Head of caudate nucleus (tissue), 42 donors: ENCODE measurements around the gene MRM3.
"Not testable (repeated sequence)": the region's sequence is repeated elsewhere in the genome, so short reads cannot be mapped to it uniquely, and the experiment has no call there.

ENCODE experiments used
- DNase-seq, 42 donors: peaks; one replicate each; pipeline versions ENCODE4 v3.0.0 to v3.0.0-alpha.2; 2020 to 2021; ENCODE audit warnings: mixed read lengths in 7 of 42
- intact Hi-C: fragments of 100-400 bp; cut with DNase I; formaldehyde crosslinking; loops from one replicate; pipeline ENCODE4 v1.15.0; 2022

MRM3 gene

GRCh38 chr17:805886-806285 lies 23.7 kb downstream of the MRM3 start:
- intact Hi-C loops = not testable (repeated sequence)

GRCh38 chr17:806346-806745 lies 24.2 kb downstream of the MRM3 start:
- intact Hi-C loops = no loop called here
- DNase-seq = no peak

More at GRCh38 chr17:805886-806285, 23.7 kb downstream of the MRM3 start:
- not testable (repeated sequence) for DNase-seq

- intact Hi-C loops = no loop called here
- DNase-seq = peak in 1 of 42 donors; percentile 10
Measured at GRCh38 chr17:806781-807522, 24.8 kb downstream of the MRM3 start.

- intact Hi-C loops = no loop called here
- peak in 1 of 42 donors; percentile 16 for DNase-seq
Measured at GRCh38 chr17:807523-808294, 25.6 kb downstream of the MRM3 start.

- intact Hi-C loops = no loop called here
- no peak for DNase-seq
Measured at GRCh38 chr17:811051-811784, 29.1 kb downstream of the MRM3 start.

- no peak for DNase-seq
- intact Hi-C loops = no loop called here
Measured at GRCh38 chr17:812638-813204, 30.6 kb downstream of the MRM3 start.

GRCh38 chr17:814371-814770 lies 32.2 kb downstream of the MRM3 start:
- intact Hi-C loops = no loop called here
- DNase-seq = no peak

- intact Hi-C loops = no loop called here
Measured at GRCh38 chr17:819251-819650, 37.1 kb downstream of the MRM3 start.

GRCh38 chr17:823501-823902 lies 41.3 kb downstream of the MRM3 start:
- intact Hi-C loops = no loop called here

More at GRCh38 chr17:819251-819650, 37.1 kb downstream of the MRM3 start:
- no peak for DNase-seq

GRCh38 chr17:824378-824777 lies 42.2 kb downstream of the MRM3 start:
- intact Hi-C loops = no loop called here
- no peak for DNase-seq

More at GRCh38 chr17:823501-823902, 41.3 kb downstream of the MRM3 start:
- DNase-seq = no peak

GRCh38 chr17:825216-825615 lies 43.1 kb downstream of the MRM3 start:
- no peak for DNase-seq
- intact Hi-C loops = no loop called here

- intact Hi-C loops = no loop called here
- DNase-seq = no peak
Measured at GRCh38 chr17:826778-827177, 44.6 kb downstream of the MRM3 start.

GRCh38 chr17:828761-829160 lies 46.6 kb downstream of the MRM3 start:
- no peak for DNase-seq
- intact Hi-C loops = no loop called here

GRCh38 chr17:829614-830013 lies 47.5 kb downstream of the MRM3 start:
- intact Hi-C loops, DNase-seq: not testable (repeated sequence)

GRCh38 chr17:830381-830780 lies 48.2 kb downstream of the MRM3 start:
- DNase-seq = no peak
- intact Hi-C loops = no loop called here

- no peak for DNase-seq
- intact Hi-C loops = no loop called here
Measured at GRCh38 chr17:830950-831349, 48.8 kb downstream of the MRM3 start.

GRCh38 chr17:834136-834535 lies 52.0 kb downstream of the MRM3 start:
- intact Hi-C loops = no loop called here
- no peak for DNase-seq

GRCh38 chr17:835263-835662 lies 53.1 kb downstream of the MRM3 start:
- intact Hi-C loops = no loop called here
- DNase-seq = no peak

GRCh38 chr17:835721-836120 lies 53.6 kb downstream of the MRM3 start:
- DNase-seq, intact Hi-C loops: not testable (repeated sequence)

GRCh38 chr17:836151-836550 lies 54.0 kb downstream of the MRM3 start:
- no peak for DNase-seq
- intact Hi-C loops = no loop called here
